ENCODE measurements around the gene FLG2. TPM values are rescaled to one million over a fixed set of nuclear protein-coding genes. Genes with fewer than 3 reads are reported as not detected.

FLG2 gene
- total RNA-seq = not detected in 2 replicates

GRCh38 chr1:152359906-152360305, at the start of gene FLG2:
Gene FLG2 (minus strand): TSS chr1:152360006. CDS start chr1:152358884, 1,122 bp downstream.

DNA sequence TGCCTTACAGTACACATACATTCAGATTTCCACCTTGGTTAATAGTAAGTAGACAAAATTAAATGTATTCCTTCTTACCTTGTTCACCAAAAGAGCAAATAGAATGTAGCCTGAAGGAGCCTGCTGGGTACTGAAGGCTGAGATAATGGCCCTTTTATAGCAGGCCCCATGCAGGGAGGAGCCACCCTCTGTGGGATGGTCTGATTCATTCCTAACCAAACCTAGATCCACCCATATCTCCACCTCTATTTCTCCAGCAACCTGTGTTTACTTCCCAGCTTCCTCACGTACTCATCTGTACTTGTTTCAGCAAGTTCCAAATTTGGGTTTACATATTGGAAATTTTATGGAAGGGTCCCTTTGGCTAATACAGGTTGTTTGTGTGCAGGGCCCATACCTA, 34.7 kb downstream of the FLG2 start, which contains the start of gene FLG:
Gene FLG, minus strand, starts transcription at position 129 of the 400 bp plus-strand sequence. CDS start 9,783 bp downstream, outside the sequence.

Other genes with a start within 250 kb of the FLG2 start
- under 0.01 and 0.11 TPM in 2 replicates for gene TCHH, start 244.6 kb downstream of the FLG2 start, total RNA-seq
- not detected in 2 replicates for gene RPTN, start 200.8 kb downstream of the FLG2 start, total RNA-seq
- not detected in 2 replicates for gene HRNR, start 135.8 kb downstream of the FLG2 start, total RNA-seq
- not detected in 2 replicates for gene FLG, start 34.8 kb downstream of the FLG2 start, total RNA-seq
- not detected in 2 replicates for gene CRNN, start 54.3 kb upstream of the FLG2 start, total RNA-seq
- not detected in 2 replicates for gene LCE5A, start 150.8 kb upstream of the FLG2 start, total RNA-seq
- not detected in 2 replicates for gene CRCT1, start 154.5 kb upstream of the FLG2 start, total RNA-seq
- not detected in 2 replicates for gene LCE3E, start 206.8 kb upstream of the FLG2 start, total RNA-seq
- gene LCE3D, start 220.5 kb upstream of the FLG2 start, total RNA-seq = not detected in 2 replicates
- gene LCE3C, start 240.2 kb upstream of the FLG2 start, total RNA-seq = not detected in 2 replicates

Measured in dermis lymphatic vessel endothelial cell (primary cell).